CD4-positive, alpha-beta T cell treated with Interleukin-12 subunit alpha and Interleukin-12 subunit beta, for 1 hour (primary cell): ENCODE results near the gene ART4.
A peak's percentile ranks its signal among the peaks of the same experiment; 100 is the strongest.

Experiments
- DNase-seq: peaks from one replicate; pipeline ENCODE4 v3.0.0-alpha.2; 2020

ART4 gene, protein sequence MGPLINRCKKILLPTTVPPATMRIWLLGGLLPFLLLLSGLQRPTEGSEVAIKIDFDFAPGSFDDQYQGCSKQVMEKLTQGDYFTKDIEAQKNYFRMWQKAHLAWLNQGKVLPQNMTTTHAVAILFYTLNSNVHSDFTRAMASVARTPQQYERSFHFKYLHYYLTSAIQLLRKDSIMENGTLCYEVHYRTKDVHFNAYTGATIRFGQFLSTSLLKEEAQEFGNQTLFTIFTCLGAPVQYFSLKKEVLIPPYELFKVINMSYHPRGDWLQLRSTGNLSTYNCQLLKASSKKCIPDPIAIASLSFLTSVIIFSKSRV

DNA sequence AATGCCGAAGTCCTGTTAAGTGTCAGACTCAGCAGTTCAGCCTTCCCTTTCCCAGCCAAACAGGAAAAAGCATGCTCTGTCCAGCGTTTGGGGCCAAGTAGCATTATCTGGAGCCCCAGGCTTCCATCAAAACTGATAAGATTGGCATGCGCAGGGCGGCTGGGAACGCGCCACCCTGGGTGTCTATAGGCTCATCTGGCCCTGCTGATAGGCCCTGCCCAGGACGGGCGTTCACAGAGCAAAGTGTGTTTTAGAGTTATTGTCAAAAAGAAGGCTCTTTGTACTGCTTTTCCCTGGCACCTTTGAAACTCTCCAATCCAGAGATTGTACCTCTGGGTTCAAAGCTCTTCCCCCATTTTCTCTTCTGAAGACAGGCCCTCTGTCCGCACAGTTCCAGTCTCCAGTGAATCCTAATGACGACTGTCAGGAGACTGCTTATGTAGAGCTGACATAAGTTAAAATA is at the start of gene ART4:
TSS of gene ART4 (minus strand) at position 102 of the 463 bp plus-strand sequence. CDS start 413 bp downstream, outside the sequence.
- no peak for DNase-seq

DNA sequence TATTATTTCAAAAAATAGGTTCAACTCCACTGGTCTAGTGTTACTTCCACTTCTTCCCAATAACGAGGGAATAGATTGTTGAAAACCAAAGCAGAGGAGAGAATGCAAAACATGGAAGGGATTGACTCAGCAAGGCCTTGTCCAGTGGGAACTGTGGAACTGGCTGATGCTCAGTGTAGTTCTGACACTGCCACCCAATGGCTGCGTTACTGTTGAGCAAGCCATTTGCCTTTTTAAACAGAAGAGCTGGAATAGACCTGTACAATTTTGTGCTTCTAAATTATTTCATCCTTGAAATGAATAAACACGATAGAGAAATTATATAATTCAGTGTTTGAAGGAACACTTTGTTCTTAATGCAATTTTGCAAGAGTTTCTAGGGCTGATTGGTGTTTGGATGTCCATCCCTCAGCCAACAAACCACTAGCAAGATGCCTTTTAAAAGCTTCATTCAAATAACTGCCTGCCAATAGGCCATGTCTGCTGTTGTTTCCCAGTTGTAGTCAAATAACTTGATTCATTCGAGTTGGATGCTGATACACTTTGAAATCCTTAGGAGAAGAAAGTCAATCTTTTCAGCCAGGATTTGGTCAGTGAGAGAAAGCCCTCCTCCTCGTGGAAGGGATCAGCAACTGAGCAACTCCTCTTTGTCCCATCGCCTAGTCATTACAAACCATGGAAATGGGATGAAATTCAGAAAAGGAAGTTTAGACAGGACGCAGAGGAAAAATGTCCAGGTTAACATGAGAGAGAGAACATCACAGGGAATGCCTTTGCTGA is 49.6 kb upstream of the ART4 start:
- no peak for DNase-seq

GRCh38 chr12:14890701-14891100 is 47.4 kb upstream of the ART4 start:
- DNase-seq, result no peak

GRCh38 chr12:14886271-14886670 is 42.9 kb upstream of the ART4 start:
- DNase-seq, result no peak

- DNase-seq, result no peak
Measured at GRCh38 chr12:14885718-14886221, 42.4 kb upstream of the ART4 start, which contains the start of gene MGP. MGP (minus strand) TSS chr12:14885854; CDS start chr12:14885791, 63 bp downstream.

DNA sequence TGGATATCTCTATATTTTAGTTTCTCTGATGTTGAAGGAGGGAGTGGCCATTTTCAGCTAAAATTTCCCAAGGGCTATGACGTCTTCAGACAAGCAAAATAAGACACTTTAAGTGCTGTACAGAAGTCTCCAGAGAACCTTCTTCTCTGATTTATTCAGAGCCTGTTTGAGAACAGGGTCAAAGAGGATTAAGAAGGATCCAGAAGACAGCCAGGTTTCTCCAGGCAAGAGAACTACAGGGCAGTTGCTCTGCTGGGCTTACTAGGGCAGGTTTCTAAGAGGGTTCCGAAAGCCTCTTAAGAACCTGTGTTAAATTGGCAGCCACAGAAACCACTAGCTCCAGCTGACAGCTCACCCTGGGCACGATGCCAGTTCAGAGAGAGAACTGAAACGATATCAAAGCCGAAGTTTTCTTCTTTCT is 41.1 kb upstream of the ART4 start:
- peak; percentile 82 for DNase-seq

GRCh38 chr12:14883686-14884085 is 40.4 kb upstream of the ART4 start:
- no peak for DNase-seq

DNA sequence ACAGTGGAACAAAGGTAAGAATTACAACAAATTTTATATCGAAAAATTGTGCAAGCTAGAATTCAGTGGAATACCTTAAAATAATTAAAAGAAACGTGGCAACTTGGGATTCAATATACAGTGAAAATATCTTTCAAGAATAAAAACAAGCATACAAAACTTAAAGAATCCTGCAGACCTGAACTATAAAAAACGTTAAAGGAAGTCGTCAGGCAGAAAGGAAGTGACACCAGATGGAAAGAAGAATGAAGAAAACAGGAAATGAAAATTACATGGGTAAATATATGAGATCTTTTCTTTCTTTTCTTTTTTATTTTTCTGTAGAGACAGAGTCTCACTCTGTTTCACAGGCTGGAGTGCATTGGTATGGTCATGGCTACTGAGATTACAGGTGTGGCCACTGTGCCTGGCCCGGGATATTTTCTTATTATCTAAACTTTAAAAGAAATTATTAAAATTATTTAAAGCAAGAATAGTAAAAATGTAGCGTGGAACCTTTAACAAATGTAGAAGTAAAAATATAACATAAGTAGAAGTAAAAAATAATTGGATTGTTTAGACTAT is 37.6 kb upstream of the ART4 start:
- no peak for DNase-seq

DNA sequence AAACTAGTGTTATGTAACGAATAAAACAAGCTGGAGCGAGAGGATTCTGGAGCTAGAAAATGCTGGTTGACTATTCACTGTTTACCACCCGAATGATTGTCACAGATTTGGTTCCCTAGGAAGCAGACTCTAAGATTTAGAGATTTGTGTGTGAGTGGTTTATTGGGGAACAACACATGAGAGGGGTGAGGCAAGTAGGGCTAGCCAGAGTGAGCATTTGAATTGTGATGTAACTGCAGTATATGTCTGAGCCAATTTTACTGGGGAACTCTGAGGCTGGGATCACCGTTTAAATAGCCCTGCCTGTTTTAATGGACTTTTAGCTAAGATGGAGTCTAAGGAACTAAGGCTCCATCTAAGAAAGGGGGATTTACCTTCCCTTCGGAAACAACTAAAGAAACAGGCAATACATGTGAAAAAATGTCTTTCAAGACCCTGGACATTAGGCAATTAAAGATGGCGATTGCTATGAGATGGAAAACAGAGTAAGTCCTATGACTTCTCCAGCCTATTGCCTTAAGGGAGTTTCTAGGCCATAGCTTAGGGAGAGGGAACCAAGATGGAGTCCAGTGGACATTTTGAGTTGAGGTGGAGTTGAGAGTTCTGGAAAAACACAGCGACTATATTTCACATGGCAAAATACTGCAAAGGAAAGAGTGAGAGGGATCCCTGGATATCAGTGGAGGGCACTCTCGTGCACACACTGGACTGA is 36.1 kb upstream of the ART4 start:
- DNase-seq, result no peak

- no peak for DNase-seq
Measured at GRCh38 chr12:14878488-14878887, 35.2 kb upstream of the ART4 start.

GRCh38 chr12:14876833-14877232 is 33.5 kb upstream of the ART4 start:
- DNase-seq, result no peak

DNA sequence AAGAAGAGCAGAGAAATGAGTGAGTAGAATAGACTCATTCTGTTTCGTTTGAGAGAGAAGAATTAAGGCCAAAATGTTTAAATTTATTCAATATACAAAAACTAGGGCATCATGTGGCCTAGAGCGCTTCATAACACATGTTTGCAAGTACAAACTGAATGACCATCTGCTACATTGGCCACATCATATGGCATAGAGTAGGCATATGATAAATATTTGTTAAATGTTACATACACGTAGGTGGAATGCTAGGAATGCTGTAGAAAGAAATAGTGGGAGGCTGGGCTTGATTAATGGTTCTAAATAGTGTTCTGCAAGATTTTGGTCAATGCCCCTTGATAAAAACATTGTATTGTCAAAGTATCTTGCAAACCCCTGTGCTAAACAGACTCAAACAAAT is 31.6 kb upstream of the ART4 start:
- no peak for DNase-seq

DNA sequence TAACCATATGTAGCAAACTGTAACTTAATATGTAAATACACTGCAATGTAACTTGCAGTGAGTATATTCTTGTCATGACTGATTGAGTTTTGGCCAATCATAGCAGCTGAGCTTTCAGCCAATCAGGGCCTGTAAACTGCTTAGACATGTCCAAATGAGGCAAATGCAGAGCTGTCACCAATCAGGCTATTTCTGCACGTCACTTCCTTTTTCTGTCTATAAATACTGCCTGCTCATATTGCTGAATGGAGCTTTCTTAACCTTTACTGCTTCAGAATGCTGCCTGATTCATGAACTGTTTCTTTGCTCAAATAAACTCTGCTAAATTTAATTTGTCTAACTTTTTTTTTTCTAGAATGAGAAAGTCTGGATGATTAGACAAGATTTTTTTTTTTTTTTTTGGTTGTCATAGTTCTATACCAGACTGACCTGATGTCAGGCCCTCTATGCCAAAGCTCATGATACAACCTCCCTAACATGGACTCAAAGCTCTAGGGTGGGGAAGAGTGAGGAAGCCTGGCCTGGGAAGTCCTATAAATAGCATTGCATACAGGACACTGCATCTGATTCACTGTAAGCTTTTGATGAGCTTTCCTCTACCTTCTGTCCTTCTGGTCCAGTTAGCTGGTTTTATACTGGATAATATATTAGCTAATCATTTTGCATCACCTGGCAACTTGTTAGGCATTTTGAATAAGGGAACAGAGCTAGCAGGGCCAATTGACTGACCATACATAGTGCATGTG is 30.3 kb upstream of the ART4 start:
- no peak for DNase-seq

- no peak for DNase-seq
Measured at GRCh38 chr12:14871886-14872285, 28.6 kb upstream of the ART4 start.

DNA sequence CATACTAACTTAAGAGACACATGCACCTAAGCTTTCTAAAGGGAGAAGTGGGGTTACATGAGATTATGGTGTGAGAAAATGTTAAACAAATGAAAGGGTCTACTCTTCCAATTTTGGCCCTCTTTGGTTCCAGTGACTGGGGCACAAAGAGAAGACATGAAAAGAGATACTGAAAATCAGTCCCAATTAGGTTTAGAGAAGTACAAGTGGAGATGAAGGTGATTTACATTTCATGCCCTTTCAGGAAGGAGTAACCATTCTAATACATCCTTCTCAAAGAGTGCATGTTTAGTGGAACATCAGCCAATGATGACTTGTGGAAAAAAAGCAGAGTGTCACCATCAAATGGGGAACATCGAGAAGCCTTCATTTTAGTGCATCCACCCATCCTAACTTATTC is 27.9 kb upstream of the ART4 start:
- no peak for DNase-seq

DNA sequence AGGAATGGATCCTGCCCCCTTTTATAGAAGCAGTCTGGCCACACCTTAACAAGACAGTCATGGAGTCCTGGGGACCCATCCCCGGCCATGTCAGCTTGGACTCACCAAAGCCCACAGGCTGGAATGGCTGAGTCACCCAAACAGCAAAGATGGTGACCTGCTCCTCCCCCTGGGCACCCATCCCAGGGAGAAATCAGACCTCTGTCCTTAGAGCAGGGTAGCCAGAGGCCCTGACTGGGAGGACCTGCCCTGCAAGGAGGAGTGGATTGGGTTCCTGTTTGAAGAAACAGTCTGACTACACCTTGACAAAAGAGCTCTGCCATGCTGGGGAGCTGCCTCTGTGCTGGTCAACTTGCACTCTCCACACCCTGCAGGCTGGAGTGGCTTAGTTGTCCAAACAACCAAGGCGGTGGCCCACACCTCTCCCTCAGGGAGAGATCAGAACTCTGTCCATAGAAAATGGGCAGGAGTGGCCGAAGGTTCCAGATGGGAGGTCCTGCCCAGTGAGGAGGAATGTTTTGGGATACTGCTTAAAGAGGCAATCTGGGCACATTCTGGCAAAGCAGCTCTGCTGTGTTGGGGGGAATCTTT is 25.7 kb upstream of the ART4 start:
- DNase-seq, result no peak

- DNase-seq, result no peak
Measured at GRCh38 chr12:14860490-14860889, 17.2 kb upstream of the ART4 start.

DNA sequence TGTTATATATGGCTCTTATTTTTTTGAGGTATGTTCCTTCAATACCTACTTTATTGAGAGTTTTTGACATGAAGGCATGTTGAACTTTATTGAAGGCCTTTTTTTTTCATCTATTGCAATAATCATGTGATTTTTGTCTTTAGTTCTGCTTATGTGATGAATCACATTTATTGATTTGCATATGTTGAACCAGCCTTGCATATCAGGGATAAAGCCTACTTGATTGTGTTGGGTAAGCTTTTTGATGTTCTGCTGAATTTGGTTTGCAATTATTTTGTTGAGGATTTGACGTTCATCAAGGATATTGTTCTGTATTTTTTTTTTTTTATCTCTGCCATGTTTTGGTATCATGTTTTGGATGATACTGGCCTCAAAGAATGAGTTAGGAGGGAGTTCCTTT is 15.2 kb upstream of the ART4 start:
- DNase-seq, result no peak

GRCh38 chr12:14854586-14855183 is 11.4 kb upstream of the ART4 start:
- DNase-seq, result no peak

DNA sequence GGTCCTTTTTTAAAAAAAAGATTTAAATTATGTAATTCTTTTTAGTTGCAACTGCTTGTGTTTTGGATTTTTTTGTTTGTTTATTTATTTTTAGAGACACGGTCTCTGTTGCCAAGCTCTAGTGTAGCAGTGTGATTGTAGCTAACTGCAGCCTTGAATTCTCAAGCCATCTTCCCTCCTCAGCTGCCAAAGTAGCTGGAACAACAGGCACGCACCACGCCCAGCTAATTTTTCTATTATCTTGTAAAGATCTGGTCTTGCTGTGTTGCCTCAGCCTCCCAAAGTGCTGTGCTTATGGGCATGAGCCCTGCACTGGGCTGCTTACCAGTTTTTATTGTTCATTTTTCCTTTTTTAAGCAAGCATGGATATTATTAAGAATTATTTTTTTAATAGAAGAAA is 10.6 kb upstream of the ART4 start:
- no peak for DNase-seq

GRCh38 chr12:14852880-14853279 is 9.6 kb upstream of the ART4 start:
- DNase-seq, result no peak
